ENCODE measurements around the gene GATA5. TPM values are rescaled to one million over a fixed set of nuclear protein-coding genes. Genes with fewer than 3 reads are reported as not detected.

The GATA5 gene
- total RNA-seq, 2 donors from 2014 or later = not detected

Other genes with a start within 250 kb of the GATA5 start
- gene OSBPL2, start 237.5 kb downstream of the GATA5 start, total RNA-seq = 10 to 100 TPM; 25.6 to 34.7 TPM
- gene ADRM1, start 173.0 kb downstream of the GATA5 start, total RNA-seq = 100 to 1,000 TPM in 1 of 2 donors, 10 to 100 TPM in 1; 67.3 to 132 TPM
- gene LAMA5, start 108.7 kb downstream of the GATA5 start, total RNA-seq = under 1 TPM; 0.29 to 0.39 TPM
- 1,000 to 10,000 TPM; 2,323 to 2,749 TPM for gene RPS21, start 88.9 kb downstream of the GATA5 start, total RNA-seq
- 1 to 10 TPM; 6.8 to 6.9 TPM for gene CABLES2, start 68.7 kb downstream of the GATA5 start, total RNA-seq
- gene RBBP8NL, start 48.5 kb downstream of the GATA5 start, total RNA-seq = not detected
- 10 to 100 TPM; 41.1 to 53.6 TPM for gene SLCO4A1, start 166.5 kb upstream of the GATA5 start, total RNA-seq
- not detected for gene NTSR1, start 232.8 kb upstream of the GATA5 start, total RNA-seq